Measurements from ENCODE around the gene CLTA. TPM values are rescaled to one million over a fixed set of nuclear protein-coding genes. Genes with fewer than 3 reads are reported as not detected.

Gene CLTA
- total RNA-seq, 1 experiment from 2014 or later: 760 TPM

- Histone ChIP-seq H3K27me3 (ENCODE audit: control insufficient read depth, insufficient read depth, low read length) (no peaks in the 10 kb centered on the region), H3K27ac (ENCODE audit: low read length) (peak overlapping the region; percentile 98), H3K9me3 (ENCODE audit: control insufficient read depth, insufficient read depth, low read depth, low read length) (no peaks in the 10 kb centered on the region), H3K4me3 (ENCODE audit: low read depth in 2 of 2, low read length in 2 of 2) (peak overlapping the region; percentile 62 to 63), H3K4me1 (ENCODE audit: control insufficient read depth, insufficient read depth, low read length) (peaks cover 29% of the 10 kb centered on the region), H3K36me3 (ENCODE audit: control insufficient read depth, insufficient read depth, low read length) (no peaks in the 10 kb centered on the region)
- TSS peak; percentile 95 for BruUV-seq (replicated peaks)
- intact Hi-C loops (cut with micrococcal nuclease; ENCODE audit: unreplicated experiment): no loop called here
- ATAC-seq: no peak
- DNase-seq (ENCODE audit: low read depth, low spot score): no peak
- ChIA-PET CTCF (interaction anchor here (0.5 to 1.2 kb wide), 4 partner anchors 36 to 286 kb away, joined by 4 to 6 read pairs (median 4); no protein-coding TSS in a partner anchor), POLR2A (interaction anchor here (0.7 to 1.3 kb wide), 4 partner anchors 33 to 468 kb away, joined by 3 to 9 read pairs (median 3); no protein-coding TSS in a partner anchor)
- TF ChIP-seq, protein P1, sequence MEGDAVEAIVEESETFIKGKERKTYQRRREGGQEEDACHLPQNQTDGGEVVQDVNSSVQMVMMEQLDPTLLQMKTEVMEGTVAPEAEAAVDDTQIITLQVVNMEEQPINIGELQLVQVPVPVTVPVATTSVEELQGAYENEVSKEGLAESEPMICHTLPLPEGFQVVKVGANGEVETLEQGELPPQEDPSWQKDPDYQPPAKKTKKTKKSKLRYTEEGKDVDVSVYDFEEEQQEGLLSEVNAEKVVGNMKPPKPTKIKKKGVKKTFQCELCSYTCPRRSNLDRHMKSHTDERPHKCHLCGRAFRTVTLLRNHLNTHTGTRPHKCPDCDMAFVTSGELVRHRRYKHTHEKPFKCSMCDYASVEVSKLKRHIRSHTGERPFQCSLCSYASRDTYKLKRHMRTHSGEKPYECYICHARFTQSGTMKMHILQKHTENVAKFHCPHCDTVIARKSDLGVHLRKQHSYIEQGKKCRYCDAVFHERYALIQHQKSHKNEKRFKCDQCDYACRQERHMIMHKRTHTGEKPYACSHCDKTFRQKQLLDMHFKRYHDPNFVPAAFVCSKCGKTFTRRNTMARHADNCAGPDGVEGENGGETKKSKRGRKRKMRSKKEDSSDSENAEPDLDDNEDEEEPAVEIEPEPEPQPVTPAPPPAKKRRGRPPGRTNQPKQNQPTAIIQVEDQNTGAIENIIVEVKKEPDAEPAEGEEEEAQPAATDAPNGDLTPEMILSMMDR (IDR thresholded peaks at IDR 0.05): no peak
- TF ChIP-seq TCF7L2 (IDR thresholded peaks at IDR 0.05; ENCODE audit: low read depth, low read length) (no peak), REST (IDR thresholded peaks at IDR 0.05; ENCODE audit: insufficient read depth in 1 of 2, low read depth in 2 of 2, low read length in 1 of 2) (no peak), POLR2AphosphoS5 (IDR thresholded peaks at IDR 0.05; ENCODE audit: low read depth, low read length) (no peak)
- in situ Hi-C loops (cut with HindIII; ENCODE audit: low pct_unique_long_range_greater_than_20kb, low sequenced_read_pairs): no loop called here
Observed at GRCh38 chr9:36258996-36259533, 68.3 kb downstream of the CLTA start.

Other genes with a start within 250 kb of the CLTA start
- not detected for gene OR2S2, start 232.8 kb upstream of the CLTA start, total RNA-seq (2021; ENCODE audit: unreplicated experiment)
- 13.2 TPM for gene RECK, start 154.0 kb upstream of the CLTA start, total RNA-seq (2021; ENCODE audit: unreplicated experiment)
- gene GLIPR2, start 54.2 kb upstream of the CLTA start, total RNA-seq (2021; ENCODE audit: unreplicated experiment): 4.9 TPM
- 0.13 TPM for gene CCIN, start 21.5 kb upstream of the CLTA start, total RNA-seq (2021; ENCODE audit: unreplicated experiment)
- gene GNE, start 67.5 kb downstream of the CLTA start, total RNA-seq (2021; ENCODE audit: unreplicated experiment): 107 TPM
- gene RNF38, start 209.3 kb downstream of the CLTA start, total RNA-seq (2021; ENCODE audit: unreplicated experiment): 78.0 TPM